ENCODE data around the gene EYS. TPM values are rescaled to one million over a fixed set of nuclear protein-coding genes. Genes with fewer than 3 reads are reported as not detected.

EYS gene
- total RNA-seq, 6 experiments from 2014 or later: 0.18 TPM; not detected in 5

GRCh38 chr6:64411226-64411625 is 1295.8 kb downstream of the EYS start:
- Mint-ChIP-seq H3K9me3 (peaks cover 13% of the 10 kb centered on the region), H3K4me3 (no peak overlapping the region), H3K27me3 (ENCODE audit: insufficient read depth) (no peaks in the 10 kb centered on the region; the same call in 1 of the 2 replicates), H3K27ac (no peak overlapping the region), H3K36me3 (ENCODE audit: low read depth) (no peaks in the 10 kb centered on the region), H3K4me1 (ENCODE audit: low read depth) (no peaks in the 10 kb centered on the region)
- no peak for TF ChIP-seq CTCF (IDR thresholded peaks at IDR 0.05)
- DNase-seq: no peak

GRCh38 chr6:64409948-64410347 is 1297.1 kb downstream of the EYS start:
- H3K27ac Mint-ChIP-seq: no peak overlapping the region
- no peak for DNase-seq
- H3K36me3 Mint-ChIP-seq (ENCODE audit: low read depth): no peaks in the 10 kb centered on the region
- peaks cover 18% of the 10 kb centered on the region for H3K9me3 Mint-ChIP-seq
- no peaks in the 10 kb centered on the region for H3K4me1 Mint-ChIP-seq (ENCODE audit: low read depth)
- no peaks in the 10 kb centered on the region; the same call in 1 of the 2 replicates for H3K27me3 Mint-ChIP-seq (ENCODE audit: insufficient read depth)
- no peak overlapping the region for H3K4me3 Mint-ChIP-seq
- no peak for TF ChIP-seq CTCF (IDR thresholded peaks at IDR 0.05)

GRCh38 chr6:64404396-64404795 is 1302.6 kb downstream of the EYS start:
- Mint-ChIP-seq H3K9me3 (peaks cover 26% of the 10 kb centered on the region), H3K36me3 (ENCODE audit: low read depth) (no peaks in the 10 kb centered on the region), H3K4me1 (ENCODE audit: low read depth) (no peaks in the 10 kb centered on the region), H3K27me3 (ENCODE audit: insufficient read depth) (no peaks in the 10 kb centered on the region), H3K27ac (no peak overlapping the region), H3K4me3 (no peak overlapping the region)
- DNase-seq: no peak
- no peak for TF ChIP-seq CTCF (IDR thresholded peaks at IDR 0.05)

- H3K4me1 Mint-ChIP-seq (ENCODE audit: low read depth): no peaks in the 10 kb centered on the region
- H3K27me3 Mint-ChIP-seq (ENCODE audit: insufficient read depth): peaks cover 2% of the 10 kb centered on the region; the same call in 1 of the 2 replicates
- no peak for DNase-seq
- H3K36me3 Mint-ChIP-seq (ENCODE audit: low read depth): no peaks in the 10 kb centered on the region
- H3K9me3 Mint-ChIP-seq: peaks cover 23% of the 10 kb centered on the region
- no peak overlapping the region for H3K27ac Mint-ChIP-seq
- no peak for TF ChIP-seq CTCF (IDR thresholded peaks at IDR 0.05)
- no peak overlapping the region for H3K4me3 Mint-ChIP-seq
These were observed 1323.7 kb downstream of the EYS start for GRCh38 chr6:64383277-64383676.

GRCh38 chr6:64376394-64376793 is 1330.6 kb downstream of the EYS start:
- Mint-ChIP-seq H3K27ac (no peak overlapping the region), H3K27me3 (ENCODE audit: insufficient read depth) (no peaks in the 10 kb centered on the region; the same call in 1 of the 2 replicates), H3K36me3 (ENCODE audit: low read depth) (no peaks in the 10 kb centered on the region), H3K4me3 (no peak overlapping the region), H3K4me1 (ENCODE audit: low read depth) (no peaks in the 10 kb centered on the region), H3K9me3 (peaks cover 48% of the 10 kb centered on the region)
- no peak for DNase-seq
- no peak for TF ChIP-seq CTCF (IDR thresholded peaks at IDR 0.05)

GRCh38 chr6:64357430-64357829 is 1349.6 kb downstream of the EYS start:
- peaks cover 10% of the 10 kb centered on the region for H3K9me3 Mint-ChIP-seq
- no peak for TF ChIP-seq CTCF (IDR thresholded peaks at IDR 0.05)
- no peak overlapping the region for H3K4me3 Mint-ChIP-seq
- no peaks in the 10 kb centered on the region for H3K36me3 Mint-ChIP-seq (ENCODE audit: low read depth)
- no peaks in the 10 kb centered on the region for H3K27me3 Mint-ChIP-seq (ENCODE audit: insufficient read depth)
- no peaks in the 10 kb centered on the region for H3K4me1 Mint-ChIP-seq (ENCODE audit: low read depth)
- no peak overlapping the region for H3K27ac Mint-ChIP-seq
- no peak for DNase-seq

Data from HFFc6 (cell line).